HG03521 (cell line): Measurements from ENCODE around the gene PNRC2.
"Not testable (repeated sequence)": the region's sequence is repeated elsewhere in the genome, so short reads cannot be mapped to it uniquely, and the experiment has no call there.

ENCODE experiments used
- ATAC-seq: cut with Tn5 transposase; IDR thresholded peaks from one replicate; pipeline ENCODE4 v1.9.1; 2021; ENCODE audit warnings: mild to moderate bottlenecking, moderate library complexity; ENCODE audit not compliant: unreplicated experiment

The PNRC2 gene

GRCh38 chr1:23947366-23947765 is 12.3 kb upstream of the PNRC2 start:
- no peak for ATAC-seq

GRCh38 chr1:23953020-23953419 is 6.6 kb upstream of the PNRC2 start:
- no peak for ATAC-seq

- ATAC-seq = no peak
These were observed 2.5 kb upstream of the PNRC2 start for GRCh38 chr1:23957096-23957495.

GRCh38 chr1:23958040-23958809 is 1.4 kb upstream of the PNRC2 start:
- not testable (repeated sequence) for ATAC-seq

- peak; percentile 53 for ATAC-seq
These were observed 693 bp upstream of the PNRC2 start for GRCh38 chr1:23958810-23959460.

- ATAC-seq = no peak
These were observed 828 bp downstream of the PNRC2 start for GRCh38 chr1:23960291-23961020.

GRCh38 chr1:23963617-23964234 is 4.1 kb downstream of the PNRC2 start:
- no peak for ATAC-seq

GRCh38 chr1:23964235-23964668 is 4.6 kb downstream of the PNRC2 start:
- ATAC-seq = no peak

GRCh38 chr1:23964790-23965740 is 5.4 kb downstream of the PNRC2 start:
- ATAC-seq = no peak

- no peak for ATAC-seq
These were observed 7.4 kb downstream of the PNRC2 start for GRCh38 chr1:23966973-23967493.

- no peak for ATAC-seq
These were observed 8.2 kb downstream of the PNRC2 start for GRCh38 chr1:23967871-23968270.

- ATAC-seq = no peak
These were observed 17.7 kb downstream of the PNRC2 start for GRCh38 chr1:23977187-23977853.

GRCh38 chr1:23977854-23978191 is 18.2 kb downstream of the PNRC2 start:
- ATAC-seq = no peak

- no peak for ATAC-seq
These were observed 19.2 kb downstream of the PNRC2 start for GRCh38 chr1:23978805-23979204.

GRCh38 chr1:23979387-23979880 is 19.8 kb downstream of the PNRC2 start:
- ATAC-seq = no peak

- peak; percentile 94 for ATAC-seq
These were observed 20.5 kb downstream of the PNRC2 start, which contains the start of gene SRSF10 for GRCh38 chr1:23979881-23980727. TSS of gene SRSF10 (minus strand) at chr1:23980327. CDS start at chr1:23980255, 72 bp downstream.

- peak; percentile 18 for ATAC-seq
These were observed 21.1 kb downstream of the PNRC2 start for GRCh38 chr1:23980728-23981070.

GRCh38 chr1:23984417-23985186 is 25.0 kb downstream of the PNRC2 start:
- no peak for ATAC-seq
